HPDE6-E6E7 (cell line): ENCODE data around the gene PCDHGA7.
"Not testable (repeated sequence)": the region's sequence is repeated elsewhere in the genome, so short reads cannot be mapped to it uniquely, and the experiment has no call there.

ENCODE experiments used
- DNase-seq: peaks from one replicate; pipeline ENCODE4 v3.0.0; 2011; ENCODE audit warnings: missing footprints; ENCODE audit errors: extremely low spot score

Gene PCDHGA7

GRCh38 chr5:141366016-141366896, 16.3 kb upstream of the PCDHGA7 start:
- no peak for DNase-seq

- no peak for DNase-seq
Measured at GRCh38 chr5:141369994-141370848, 12.3 kb upstream of the PCDHGA7 start, which contains the start of gene PCDHGB3. Gene PCDHGB3, plus strand, starts transcription at chr5:141370242. Its CDS starts 153 bp downstream, at chr5:141370395.

- DNase-seq: no peak
Measured at GRCh38 chr5:141371572-141372475, 10.7 kb upstream of the PCDHGA7 start.

- DNase-seq: no peak
Measured at GRCh38 chr5:141373673-141374317, 8.7 kb upstream of the PCDHGA7 start, which contains the start of gene PCDHGA6. Gene PCDHGA6, plus strand, starts transcription at chr5:141373891. Its CDS starts 193 bp downstream, at chr5:141374084.

- DNase-seq: no peak
Measured at GRCh38 chr5:141374627-141375026, 7.9 kb upstream of the PCDHGA7 start.

GRCh38 chr5:141375444-141376155, 6.9 kb upstream of the PCDHGA7 start:
- DNase-seq: not testable (repeated sequence)

GRCh38 chr5:141383345-141383744, 803 bp downstream of the PCDHGA7 start:
- DNase-seq: no peak

- no peak for DNase-seq
Measured at GRCh38 chr5:141384471-141385267, 2.1 kb downstream of the PCDHGA7 start.

- not testable (repeated sequence) for DNase-seq
Measured at GRCh38 chr5:141387557-141388311, 5.2 kb downstream of the PCDHGA7 start, which contains the start of gene PCDHGB4. Gene PCDHGB4, plus strand, starts transcription at chr5:141387698. Its CDS starts 187 bp downstream, at chr5:141387885.

GRCh38 chr5:141388661-141389060, 6.1 kb downstream of the PCDHGA7 start:
- DNase-seq: no peak

GRCh38 chr5:141389153-141390042, 6.9 kb downstream of the PCDHGA7 start:
- no peak for DNase-seq

GRCh38 chr5:141392429-141393198, 10.1 kb downstream of the PCDHGA7 start, which contains the start of gene PCDHGA8:
Gene PCDHGA8, plus strand, starts transcription at chr5:141392633. Its CDS starts 181 bp downstream, at chr5:141392814.
- DNase-seq: no peak

- DNase-seq: no peak
Measured at GRCh38 chr5:141393267-141393666, 10.7 kb downstream of the PCDHGA7 start.

- DNase-seq: not testable (repeated sequence)
Measured at GRCh38 chr5:141394401-141395187, 12.1 kb downstream of the PCDHGA7 start.

- DNase-seq: not testable (repeated sequence)
Measured at GRCh38 chr5:141397756-141398551, 15.4 kb downstream of the PCDHGA7 start, which contains the start of gene PCDHGB5. Gene PCDHGB5, plus strand, starts transcription at chr5:141397947. Its CDS starts 181 bp downstream, at chr5:141398128.
